ENCODE measurements around the gene OR10K2. TPM values are rescaled to one million over a fixed set of nuclear protein-coding genes. Genes with fewer than 3 reads are reported as not detected.

The OR10K2 gene
- total and polyA plus RNA-seq, 9 of the 15 experiments (the other 6 are each of a cell fraction or from before 2014, with no cell fraction given): not detected

- TF ChIP-seq, protein P1, sequence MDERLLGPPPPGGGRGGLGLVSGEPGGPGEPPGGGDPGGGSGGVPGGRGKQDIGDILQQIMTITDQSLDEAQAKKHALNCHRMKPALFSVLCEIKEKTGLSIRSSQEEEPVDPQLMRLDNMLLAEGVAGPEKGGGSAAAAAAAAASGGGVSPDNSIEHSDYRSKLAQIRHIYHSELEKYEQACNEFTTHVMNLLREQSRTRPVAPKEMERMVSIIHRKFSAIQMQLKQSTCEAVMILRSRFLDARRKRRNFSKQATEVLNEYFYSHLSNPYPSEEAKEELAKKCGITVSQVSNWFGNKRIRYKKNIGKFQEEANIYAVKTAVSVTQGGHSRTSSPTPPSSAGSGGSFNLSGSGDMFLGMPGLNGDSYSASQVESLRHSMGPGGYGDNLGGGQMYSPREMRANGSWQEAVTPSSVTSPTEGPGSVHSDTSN (CRISPR knock-in tag; IDR thresholded peaks at IDR 0.05; ENCODE audit: low read depth): no peak
- TF ChIP-seq, protein P1 (tag; conservative IDR thresholded peaks at IDR 0.05; ENCODE audit: low read depth): no peak
- TF ChIP-seq BDP1 (IDR thresholded peaks at IDR 0.05; ENCODE audit: insufficient read depth, insufficient read length) (no peak), STAT5B (CRISPR knock-in tag; IDR thresholded peaks at IDR 0.05) (no peak)
Observed at GRCh38 chr1:158391099-158391498, 34.9 kb downstream of the OR10K2 start (continued).

DNA sequence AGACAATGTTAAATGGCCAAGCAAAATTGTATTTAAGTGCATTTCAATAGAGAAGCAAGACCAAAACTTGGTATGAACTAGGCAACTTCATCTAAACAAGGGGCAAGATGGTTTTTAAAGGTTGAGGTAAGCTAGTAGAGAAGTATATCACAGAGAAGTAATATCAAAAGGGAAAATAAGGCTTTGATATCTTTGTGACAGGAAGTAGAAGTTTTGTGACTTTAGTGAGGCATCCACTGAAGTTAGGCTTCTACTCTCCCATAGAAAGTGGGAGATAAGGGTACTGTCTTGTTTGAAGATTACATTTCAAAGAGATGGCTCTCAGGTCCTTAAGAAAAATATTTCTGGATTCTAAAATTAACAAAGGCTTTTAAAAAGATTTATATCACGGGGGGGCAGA, 35.7 kb downstream of the OR10K2 start:
- H2AFZ ChIP-seq (ENCODE audit: low read depth, low read length): no peak overlapping the region
- ChIA-PET POLR2A (no interaction called here), CTCF (ENCODE audit: low intra/inter-chr PET ratio) (no interaction called here)
- H3K9me3 ChIP-seq (replicated peaks; ENCODE audit: control insufficient read depth, insufficient read depth, low read depth, low read length): no peaks in the 10 kb centered on the region
- H3K4me3 ChIP-seq: no peak overlapping the region
- 0% methylated on average over 1 of the region's 1 CpG for WGBS (ENCODE audit: insufficient coverage, low coverage, missing lambda C conversion rate)
- FAIRE-seq (no peak), ATAC-seq (no peak), DNase-seq (ENCODE audit: extremely low read depth in 1 of 4, low spot score in 3 of 4) (no peak)
- no peaks in the 10 kb centered on the region for H3K9me1 ChIP-seq (ENCODE audit: control insufficient read depth, insufficient read depth, low read length)
- H3K79me2 ChIP-seq (ENCODE audit: control insufficient read depth, insufficient read depth, low read length): no peaks in the 10 kb centered on the region
- H3K4me1 ChIP-seq (replicated peaks in 1 of 2; ENCODE audit: control insufficient read depth in 2 of 2, insufficient read depth in 2 of 2, low read length in 2 of 2): no peaks in the 10 kb centered on the region
- BruUV-seq (replicated peaks): no TSS peak
- intact Hi-C loops (cut with micrococcal nuclease): no loop called here
- no peaks in the 10 kb centered on the region for H4K20me1 ChIP-seq (replicated peaks; ENCODE audit: control insufficient read depth, insufficient read depth, low read length)
- in situ Hi-C loops (cut with MboI): no loop called here
- H3K27me3 ChIP-seq (ENCODE audit: control insufficient read depth in 2 of 2, insufficient read depth in 2 of 2, low read length in 2 of 2): no peaks in the 10 kb centered on the region
- H3K27ac ChIP-seq (ENCODE audit: extremely low read depth, low read depth, low read length): no peak overlapping the region
- H3K36me3 ChIP-seq (ENCODE audit: control insufficient read depth, insufficient read depth, low read length): no peaks in the 10 kb centered on the region
- TF ChIP-seq CHD4 (IDR thresholded peaks at IDR 0.05; ENCODE audit: insufficient read depth, insufficient replicate concordance, low read depth, low read length, poor library complexity, severe bottlenecking) (no peak), XRCC4 (IDR thresholded peaks at IDR 0.05; ENCODE audit: extremely low read depth, insufficient read depth, insufficient read length) (no peak), PPARD (CRISPR knock-in tag; IDR thresholded peaks at IDR 0.05) (no peak), ZBTB1 (CRISPR knock-in tag; IDR thresholded peaks at IDR 0.05; ENCODE audit: borderline replicate concordance, low read depth) (no peak), ZKSCAN8 (CRISPR knock-in tag; IDR thresholded peaks at IDR 0.05) (no peak), FIP1L1 (IDR thresholded peaks at IDR 0.05; ENCODE audit: low read depth, low read length, poor library complexity, severe bottlenecking) (no peak), CBX2 (IDR thresholded peaks at IDR 0.05; ENCODE audit: insufficient read depth, low read length, poor library complexity, severe bottlenecking) (no peak), TOE1 (IDR thresholded peaks at IDR 0.05; ENCODE audit: borderline replicate concordance) (no peak), TOE1 (CRISPR knock-in tag; IDR thresholded peaks at IDR 0.05; ENCODE audit: borderline replicate concordance, low read depth) (no peak)
- TF ChIP-seq, protein P2, sequence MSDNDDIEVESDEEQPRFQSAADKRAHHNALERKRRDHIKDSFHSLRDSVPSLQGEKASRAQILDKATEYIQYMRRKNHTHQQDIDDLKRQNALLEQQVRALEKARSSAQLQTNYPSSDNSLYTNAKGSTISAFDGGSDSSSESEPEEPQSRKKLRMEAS (CRISPR knock-in tag; IDR thresholded peaks at IDR 0.05): no peak
- H3K4me2 ChIP-seq (ENCODE audit: insufficient read depth, low read length): no peak overlapping the region
- H3K9ac ChIP-seq (ENCODE audit: insufficient read depth in 1 of 2, low read depth in 2 of 2, low read length in 2 of 2): no peak overlapping the region
